Measurements from ENCODE around the gene MAVS. TPM values are rescaled to one million over a fixed set of nuclear protein-coding genes. Genes with fewer than 3 reads are reported as not detected.
A peak's percentile ranks its signal among the peaks of the same experiment; 100 is the strongest.

MAVS gene
- polyA plus RNA-seq, 1 of the 3 experiments (the other 2 are of a cell fraction) = 9.1 TPM

GRCh38 chr20:3923818-3924217, 77.2 kb downstream of the MAVS start:
- Histone ChIP-seq H3K4me3 (ENCODE audit: low read depth in 2 of 2, low read length in 1 of 2) (no peak overlapping the region), H3K36me3 (replicated peaks in 1 of 2; ENCODE audit: control insufficient read depth in 1 of 2, insufficient read depth in 2 of 2, low read length in 1 of 2) (peaks cover 42 to 44% of the 10 kb centered on the region in 2 experiments), H3K9me2 (no peaks in the 10 kb centered on the region), H3K27me3 (ENCODE audit: insufficient read depth) (no peaks in the 10 kb centered on the region), H3K79me2 (ENCODE audit: insufficient read depth) (peaks cover 66% of the 10 kb centered on the region), H3F3A (replicated peaks; ENCODE audit: insufficient read depth) (peaks cover 33% of the 10 kb centered on the region), H4K20me1 (ENCODE audit: insufficient read depth) (peaks cover 63% of the 10 kb centered on the region), H2AFZ (ENCODE audit: low read depth) (no peak overlapping the region), H3K27ac (ENCODE audit: low read depth in 2 of 2, low read length in 1 of 2) (peak overlapping the region; percentile 5 to 6; a peak in 2 of 4 replicates), H3K9me3 (no peaks in the 10 kb centered on the region), H3K4me1 (ENCODE audit: control insufficient read depth in 1 of 2, insufficient read depth in 2 of 2, low read depth in 1 of 2, low read length in 1 of 2) (peaks cover 9 to 16% of the 10 kb centered on the region in 2 experiments; a peak in 2 of 4 replicates), H3K4me2 (no peak overlapping the region), H3K9ac (no peak overlapping the region)
- TF ChIP-seq MAX (IDR thresholded peaks at IDR 0.05; ENCODE audit: low read depth) = no peak
- no peak for TF ChIP-seq RAD21 (IDR thresholded peaks at IDR 0.05; ENCODE audit: low read length)
- TF ChIP-seq MXI1 (IDR thresholded peaks at IDR 0.05; ENCODE audit: low read depth, low read length) = no peak
- no peak for TF ChIP-seq GABPA (IDR thresholded peaks at IDR 0.05; ENCODE audit: low read depth)
- no peak for TF ChIP-seq TAF1 (IDR thresholded peaks at IDR 0.05; ENCODE audit: borderline replicate concordance, low read depth, low read length)
- no peak for DNase-seq
- ChIA-PET CTCF (no interaction called here), POLR2A (no interaction called here)
- 88% methylated on average over 1 of the region's 2 CpGs for WGBS (ENCODE audit: low lambda C conversion rate)

- Histone ChIP-seq H3K27me3 (ENCODE audit: insufficient read depth) (no peaks in the 10 kb centered on the region), H3F3A (replicated peaks; ENCODE audit: insufficient read depth) (peaks cover 35% of the 10 kb centered on the region), H2AFZ (ENCODE audit: low read depth) (no peak overlapping the region), H3K4me3 (ENCODE audit: low read depth in 2 of 2, low read length in 1 of 2) (no peak overlapping the region), H3K36me3 (replicated peaks in 1 of 2; ENCODE audit: control insufficient read depth in 1 of 2, insufficient read depth in 2 of 2, low read length in 1 of 2) (peaks cover 36 to 40% of the 10 kb centered on the region in 2 experiments), H3K4me1 (ENCODE audit: control insufficient read depth in 1 of 2, insufficient read depth in 2 of 2, low read depth in 1 of 2, low read length in 1 of 2) (peaks cover 9 to 16% of the 10 kb centered on the region in 2 experiments; a peak in 2 of 4 replicates), H3K4me2 (no peak overlapping the region), H3K79me2 (ENCODE audit: insufficient read depth) (peaks cover 60% of the 10 kb centered on the region), H3K27ac (ENCODE audit: low read depth in 2 of 2, low read length in 1 of 2) (no peak overlapping the region; a peak in 1 of 4 replicates), H3K9ac (no peak overlapping the region), H3K9me2 (no peaks in the 10 kb centered on the region), H4K20me1 (ENCODE audit: insufficient read depth) (peaks cover 56% of the 10 kb centered on the region), H3K9me3 (no peaks in the 10 kb centered on the region)
- ChIA-PET POLR2A (no interaction called here), CTCF (no interaction called here)
- no peak for DNase-seq
- 77% methylated on average over 9 of the region's 13 CpGs for WGBS (ENCODE audit: low lambda C conversion rate)
- TF ChIP-seq TCF12 (IDR thresholded peaks at IDR 0.05) (no peak), PBX3 (IDR thresholded peaks at IDR 0.05) (no peak), POLR2AphosphoS5 (IDR thresholded peaks at IDR 0.05; ENCODE audit: low read depth, low read length) (no peak), NFIC (IDR thresholded peaks at IDR 0.05; ENCODE audit: borderline replicate concordance) (no peak), JUND (IDR thresholded peaks at IDR 0.05) (no peak), FOXM1 (IDR thresholded peaks at IDR 0.05; ENCODE audit: low read depth) (no peak), GATA2 (CRISPR knock-in tag; IDR thresholded peaks at IDR 0.05) (no peak), MEF2A (IDR thresholded peaks at IDR 0.05; ENCODE audit: borderline replicate concordance, low read depth) (no peak), USF2 (IDR thresholded peaks at IDR 0.05; ENCODE audit: borderline replicate concordance, low read depth, low read length) (no peak)
Observed at GRCh38 chr20:3924304-3925112, 77.9 kb downstream of the MAVS start.

All from SK-N-SH (cell line).